Neutrophil (primary cell): ENCODE results near the gene ZNF232.

Experiments
- H3K27ac ChIP-seq: fragments of 200-600 bp; sonication (generic); 2 replicates; pipeline ENCODE4 v1.5.1; 2016; ENCODE audit warnings: mild to moderate bottlenecking, moderate library complexity
- H3K27me3 ChIP-seq: fragments of 200-600 bp; sonication (generic); 2 replicates; pipeline ENCODE4 v1.6.0; 2016; ENCODE audit warnings: mild to moderate bottlenecking
- H3K36me3 ChIP-seq: fragments of 200-600 bp; sonication (generic); 2 replicates; pipeline ENCODE4 v1.5.1; 2017
- H3K4me1 ChIP-seq, 2 experiments: fragments of 200-600 bp in 1 of 2; sonication (generic) in 1 of 2; 1 replicate in 1 of 2; 2 replicates in 1 of 2; pipeline versions ENCODE4 v1.5.1 to v1.6.1; 2013 to 2016; ENCODE audit warnings: low read depth in 1 of 2, low read length in 1 of 2, mild to moderate bottlenecking in 1 of 2, moderate library complexity in 1 of 2; ENCODE audit not compliant: control insufficient read depth in 1 of 2, insufficient read depth in 1 of 2
- H3K4me3 ChIP-seq, 2 experiments: fragments of 200-600 bp in 1 of 2; sonication (generic) in 1 of 2; 1 replicate in 1 of 2; 2 replicates in 1 of 2; pipeline ENCODE4 v1.5.1; 2013 to 2016; ENCODE audit warnings: low read depth in 1 of 2, low read length in 1 of 2, mild to moderate bottlenecking in 1 of 2, moderate library complexity in 1 of 2
- H3K9me3 ChIP-seq: fragments of 200-600 bp; sonication (generic); 2 replicates; pipeline ENCODE4 v1.5.1; 2016
- CTCF ChIP-seq: fragments of 200-600 bp; sonication (generic); IDR thresholded peaks from 2 replicates; pipeline ENCODE4 v1.5.1; 2016; ENCODE audit warnings: antibody characterized with exemption

ZNF232 gene

GRCh38 chr17:5110816-5111215, 862 bp downstream of the ZNF232 start:
- Histone ChIP-seq H3K4me1 (peaks cover 15 to 16% of the 10 kb centered on the region in 2 experiments), H3K9me3 (no peaks in the 10 kb centered on the region), H3K27me3 (peaks cover 38% of the 10 kb centered on the region), H3K4me3 (peak overlapping the region; percentile 71 to 80), H3K27ac (no peak overlapping the region), H3K36me3 (no peaks in the 10 kb centered on the region)
- TF ChIP-seq CTCF = no peak

- Histone ChIP-seq H3K9me3 (peaks cover 1% of the 10 kb centered on the region), H3K27ac (no peak overlapping the region), H3K4me1 (peaks cover 11 to 14% of the 10 kb centered on the region in 2 experiments), H3K4me3 (no peak overlapping the region), H3K27me3 (peaks cover 58% of the 10 kb centered on the region), H3K36me3 (no peaks in the 10 kb centered on the region)
- TF ChIP-seq CTCF = no peak
These were observed 10.8 kb downstream of the ZNF232 start for GRCh38 chr17:5100832-5101231.

GRCh38 chr17:5099271-5099670, 12.4 kb downstream of the ZNF232 start:
- TF ChIP-seq CTCF = no peak
- peaks cover 17% of the 10 kb centered on the region for H3K9me3 ChIP-seq
- no peak overlapping the region for H3K4me3 ChIP-seq
- peaks cover 70% of the 10 kb centered on the region for H3K27me3 ChIP-seq
- no peak overlapping the region for H3K27ac ChIP-seq
- no peaks in the 10 kb centered on the region for H3K36me3 ChIP-seq
- peaks cover 11 to 14% of the 10 kb centered on the region in 2 experiments for H3K4me1 ChIP-seq

GRCh38 chr17:5097101-5097834, 14.4 kb downstream of the ZNF232 start:
- Histone ChIP-seq H3K4me3 (peak overlapping the region; percentile 57), H3K4me1 (peaks cover 11 to 14% of the 10 kb centered on the region in 2 experiments), H3K27ac (peak overlapping the region; percentile 45), H3K27me3 (peaks cover 66% of the 10 kb centered on the region), H3K9me3 (peaks cover 37% of the 10 kb centered on the region), H3K36me3 (no peaks in the 10 kb centered on the region)
- no peak for TF ChIP-seq CTCF

- Histone ChIP-seq H3K27ac (peak overlapping the region; percentile 45), H3K9me3 (peaks cover 42% of the 10 kb centered on the region), H3K36me3 (no peaks in the 10 kb centered on the region), H3K4me3 (peak overlapping the region; percentile 57), H3K27me3 (peaks cover 66% of the 10 kb centered on the region), H3K4me1 (peaks cover 11 to 14% of the 10 kb centered on the region in 2 experiments)
- TF ChIP-seq CTCF = no peak
These were observed 15.0 kb downstream of the ZNF232 start for GRCh38 chr17:5096731-5097100.
